GM21390 (cell line): ENCODE measurements around the gene CREB3L1.

Experiments
- ATAC-seq: cut with Tn5 transposase; IDR thresholded peaks from one replicate; pipeline ENCODE4 v1.9.1; 2021; ENCODE audit not compliant: unreplicated experiment

CREB3L1 gene

GRCh38 chr11:46342239-46342638, 64.8 kb downstream of the CREB3L1 start:
- no peak for ATAC-seq

GRCh38 chr11:46343520-46343919, 66.1 kb downstream of the CREB3L1 start:
- no peak for ATAC-seq

- ATAC-seq: no peak
Observed at GRCh38 chr11:46345131-46345597, 67.7 kb downstream of the CREB3L1 start.

GRCh38 chr11:46345881-46346484, 68.5 kb downstream of the CREB3L1 start:
- no peak for ATAC-seq

- peak; percentile 63 for ATAC-seq
Observed at GRCh38 chr11:46346886-46347636, 69.6 kb downstream of the CREB3L1 start, which contains the start of gene DGKZ. Gene DGKZ, plus strand, starts transcription at chr11:46347463. Its CDS starts 197 bp downstream, at chr11:46347660.

- ATAC-seq: peak; percentile 3
Observed at GRCh38 chr11:46347637-46348311, 70.3 kb downstream of the CREB3L1 start.

GRCh38 chr11:46348566-46349401, 71.3 kb downstream of the CREB3L1 start:
- no peak for ATAC-seq

- ATAC-seq: no peak
Observed at GRCh38 chr11:46350695-46351094, 73.2 kb downstream of the CREB3L1 start.

GRCh38 chr11:46351148-46351547, 73.7 kb downstream of the CREB3L1 start:
- no peak for ATAC-seq

GRCh38 chr11:46351606-46352005, 74.1 kb downstream of the CREB3L1 start:
- ATAC-seq: no peak

GRCh38 chr11:46352063-46352841, 74.8 kb downstream of the CREB3L1 start:
- ATAC-seq: no peak

GRCh38 chr11:46353698-46354097, 76.2 kb downstream of the CREB3L1 start:
- ATAC-seq: no peak

- ATAC-seq: no peak
Observed at GRCh38 chr11:46356924-46357482, 79.5 kb downstream of the CREB3L1 start.

- no peak for ATAC-seq
Observed at GRCh38 chr11:46357483-46357936, 80.0 kb downstream of the CREB3L1 start.

GRCh38 chr11:46359953-46360352, 82.5 kb downstream of the CREB3L1 start:
- no peak for ATAC-seq

GRCh38 chr11:46360878-46361277, 83.4 kb downstream of the CREB3L1 start:
- ATAC-seq: no peak

GRCh38 chr11:46361283-46362155, 84.1 kb downstream of the CREB3L1 start:
- ATAC-seq: peak; percentile 94

GRCh38 chr11:46362156-46363030, 84.9 kb downstream of the CREB3L1 start:
- ATAC-seq: no peak
